Sigmoid colon (tissue), 7 donors: ENCODE measurements around the gene SLC35F6. TPM values are rescaled to one million over a fixed set of nuclear protein-coding genes. Genes with fewer than 3 reads are reported as not detected.
"Not testable (repeated sequence)": the region's sequence is repeated elsewhere in the genome, so short reads cannot be mapped to it uniquely, and the experiment has no call there.

Experiments used
- DNase-seq: peaks from one replicate; pipeline ENCODE4 v3.0.0-alpha.2; 2019
- H3K27ac ChIP-seq, 4 donors: fragments of 200-600 bp; sonication (generic); one replicate each; pipeline ENCODE4 v1.5.1; 2016 to 2019; ENCODE audit warnings: mild to moderate bottlenecking in 1 of 4
- H3K27me3 ChIP-seq, 3 donors: fragments of 200-600 bp; sonication (generic); one replicate each; pipeline ENCODE4 v1.5.1; 2019; ENCODE audit warnings: mild to moderate bottlenecking in 1 of 3
- H3K36me3 ChIP-seq, 4 donors: fragments of 200-600 bp; sonication (generic); one replicate each; pipeline ENCODE4 v1.5.1; 2016 to 2019
- H3K4me1 ChIP-seq, 4 donors: fragments of 200-600 bp; sonication (generic); one replicate each; pipeline ENCODE4 v1.5.1; 2017 to 2019
- H3K4me3 ChIP-seq, 4 donors: fragments of 200-600 bp; sonication (generic); one replicate each; pipeline ENCODE4 v1.5.1; 2017 to 2019; ENCODE audit warnings: mild to moderate bottlenecking in 2 of 4, moderate library complexity in 1 of 4
- H3K9me3 ChIP-seq, 4 donors: fragments of 200-600 bp in 3 of 4; sonication (generic) in 3 of 4; one replicate each; pipeline versions ENCODE4 v1.5.1 to v1.6.1; 2013 to 2019
- EP300 ChIP-seq, 4 donors: sonication (generic); formaldehyde crosslinking; IDR thresholded peaks; one replicate each; pipeline ENCODE4 v1.6.1; 2017; ENCODE audit warnings: antibody characterized with exemption in 4 of 4
- POLR2A ChIP-seq, 2 donors: fragments of 450-650 bp; IDR thresholded peaks; one replicate each; pipeline ENCODE4 v1.6.1; 2016; ENCODE audit warnings: antibody characterized with exemption in 2 of 2, mild to moderate bottlenecking in 2 of 2, moderate library complexity in 2 of 2
- POLR2AphosphoS5 ChIP-seq, 4 donors: sonication (generic); formaldehyde crosslinking; IDR thresholded peaks; one replicate each; pipeline ENCODE4 v1.6.1; 2017; ENCODE audit warnings: antibody characterized with exemption in 4 of 4
- WGBS, 2 donors: extraction: QIAGEN DNeasy Blood & Tissue Kit; methylation state at CpG; one replicate each; pipeline ENCODE4 v1.1.7; 2013; 5-methylcytosine and 5-hydroxymethylcytosine counted together
- intact Hi-C: fragments of 100-400 bp; cut with DNase I; formaldehyde crosslinking; loops from one replicate; pipeline ENCODE4 v1.15.1; 2023
- polyA plus RNA-seq, 3 donors: library from polyadenylated mRNA; stranded (reverse); fragments of 200-250 nt; gene quantifications; one replicate each; pipeline ENCODE4 v1.2.3, GENCODE V29; 2013
- total RNA-seq, 4 donors: library from RNA; depleted of rRNA; stranded (reverse); fragments of >200 nt; gene quantifications; one replicate each; pipeline ENCODE4 v1.1.0, GENCODE V29; 2016
- TF ChIP-seq, protein P1 (sequence below), 4 experiments: fragments of 450-650 bp in 3 of 4; fragments of 200-600 bp in 1 of 4; IDR thresholded peaks; one replicate each; pipeline ENCODE4 v1.5.1; 2016 to 2019; ENCODE audit warnings: antibody characterized with exemption in 4 of 4, mild to moderate bottlenecking in 3 of 4, moderate library complexity in 2 of 4
- donor health status: healthy with polysubstance abuse.
- donor health status: Bipolar disorder and iron deficiency.
- donor health status: healthy.

SLC35F6 gene
- total and polyA plus RNA-seq, 7 donors = 4.2 to 27.4 (median 23.1) TPM

DNA sequence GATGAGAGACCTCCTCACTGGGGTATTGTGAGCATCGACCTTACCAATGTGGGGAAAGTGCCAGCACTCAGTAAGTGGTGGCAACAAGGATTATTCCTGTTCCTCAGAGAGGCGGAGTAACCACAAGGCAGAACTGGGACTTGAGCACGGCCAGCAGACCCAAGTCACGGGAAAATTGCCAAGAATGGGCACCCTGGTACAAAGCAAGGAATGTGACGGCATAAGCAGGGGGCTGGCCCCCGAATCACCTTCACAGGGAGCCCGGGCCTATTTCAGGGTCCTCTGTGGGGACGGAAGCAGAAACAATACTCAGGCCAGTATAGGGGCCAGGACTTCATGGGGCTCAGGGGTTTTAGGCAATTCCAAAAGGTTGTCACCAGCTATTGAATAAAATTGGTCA is 47.2 kb downstream of the SLC35F6 start:
- DNase-seq = no peak
- Histone ChIP-seq H3K27me3 (peaks cover 0 to 29% (median 4%) of the 10 kb centered on the region in 3 donors), H3K4me3 (no peak overlapping the region), H3K4me1 (no peaks in the 10 kb centered on the region), H3K36me3 (no peaks in the 10 kb centered on the region), H3K27ac (no peak overlapping the region), H3K9me3 (no peaks in the 10 kb centered on the region)
- intact Hi-C loops = no loop called here
- 78 to 84% methylated on average over 8 of the region's 8 CpGs for WGBS, 2 donors
- TF ChIP-seq POLR2A (IDR thresholded peaks at IDR 0.05) = no peak
- TF ChIP-seq POLR2AphosphoS5 (IDR thresholded peaks at IDR 0.05) = no peak

DNA sequence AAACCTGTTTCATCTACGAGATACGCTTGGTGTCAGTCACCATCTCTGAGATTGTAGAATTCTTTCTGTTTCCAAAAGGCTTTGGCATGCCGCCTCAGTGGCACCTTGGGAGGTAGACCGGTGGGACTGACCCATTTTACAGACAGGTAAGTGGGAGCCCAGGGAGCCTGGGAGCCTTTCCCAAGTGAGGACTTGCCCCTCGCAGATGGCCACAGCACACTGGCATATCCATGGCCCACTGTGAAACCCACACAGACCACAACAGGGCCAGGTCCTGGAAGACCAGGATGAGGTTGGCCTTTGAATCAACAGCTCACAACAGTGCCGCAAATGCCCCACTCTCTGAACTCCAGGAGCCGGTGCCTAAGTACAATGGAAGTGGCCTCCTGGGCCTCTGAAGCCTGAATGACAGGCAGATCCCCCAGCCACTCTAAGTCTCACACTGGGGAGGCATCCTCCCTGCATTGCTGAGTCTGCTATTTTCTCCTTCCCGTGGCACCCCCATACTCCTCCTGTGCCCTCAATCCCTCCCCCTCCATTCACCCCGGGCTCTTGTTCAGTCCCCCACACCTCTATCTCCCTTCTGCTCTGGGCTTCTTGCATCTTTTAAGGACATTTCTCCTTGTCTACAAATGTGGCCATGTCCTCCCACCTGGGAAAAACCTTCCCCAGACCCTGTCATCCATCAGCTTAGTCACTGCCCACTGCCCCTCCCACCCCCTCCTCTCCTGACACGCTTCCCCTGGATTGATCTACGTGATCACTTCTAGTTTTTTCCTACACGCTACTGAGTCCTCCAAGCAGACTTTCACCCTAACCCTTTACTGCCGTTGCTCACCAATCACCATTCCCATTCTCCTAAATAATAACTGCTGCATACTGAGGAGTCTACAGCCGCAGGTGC is 48.0 kb downstream of the SLC35F6 start:
- Histone ChIP-seq H3K4me3 (no peak overlapping the region), H3K9me3 (no peaks in the 10 kb centered on the region), H3K36me3 (no peaks in the 10 kb centered on the region), H3K27me3 (peaks cover 0 to 30% (median 4%) of the 10 kb centered on the region in 3 donors), H3K27ac (no peak overlapping the region), H3K4me1 (no peaks in the 10 kb centered on the region)
- no peak for DNase-seq
- TF ChIP-seq, protein P1, sequence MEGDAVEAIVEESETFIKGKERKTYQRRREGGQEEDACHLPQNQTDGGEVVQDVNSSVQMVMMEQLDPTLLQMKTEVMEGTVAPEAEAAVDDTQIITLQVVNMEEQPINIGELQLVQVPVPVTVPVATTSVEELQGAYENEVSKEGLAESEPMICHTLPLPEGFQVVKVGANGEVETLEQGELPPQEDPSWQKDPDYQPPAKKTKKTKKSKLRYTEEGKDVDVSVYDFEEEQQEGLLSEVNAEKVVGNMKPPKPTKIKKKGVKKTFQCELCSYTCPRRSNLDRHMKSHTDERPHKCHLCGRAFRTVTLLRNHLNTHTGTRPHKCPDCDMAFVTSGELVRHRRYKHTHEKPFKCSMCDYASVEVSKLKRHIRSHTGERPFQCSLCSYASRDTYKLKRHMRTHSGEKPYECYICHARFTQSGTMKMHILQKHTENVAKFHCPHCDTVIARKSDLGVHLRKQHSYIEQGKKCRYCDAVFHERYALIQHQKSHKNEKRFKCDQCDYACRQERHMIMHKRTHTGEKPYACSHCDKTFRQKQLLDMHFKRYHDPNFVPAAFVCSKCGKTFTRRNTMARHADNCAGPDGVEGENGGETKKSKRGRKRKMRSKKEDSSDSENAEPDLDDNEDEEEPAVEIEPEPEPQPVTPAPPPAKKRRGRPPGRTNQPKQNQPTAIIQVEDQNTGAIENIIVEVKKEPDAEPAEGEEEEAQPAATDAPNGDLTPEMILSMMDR (IDR thresholded peaks at IDR 0.05) = no peak
- no peak for TF ChIP-seq POLR2AphosphoS5 (IDR thresholded peaks at IDR 0.05)
- TF ChIP-seq EP300 (IDR thresholded peaks at IDR 0.05) = no peak
- WGBS, 2 donors = 85 to 86% methylated on average over 14 of the region's 14 CpGs
- intact Hi-C loops = no loop called here

DNA sequence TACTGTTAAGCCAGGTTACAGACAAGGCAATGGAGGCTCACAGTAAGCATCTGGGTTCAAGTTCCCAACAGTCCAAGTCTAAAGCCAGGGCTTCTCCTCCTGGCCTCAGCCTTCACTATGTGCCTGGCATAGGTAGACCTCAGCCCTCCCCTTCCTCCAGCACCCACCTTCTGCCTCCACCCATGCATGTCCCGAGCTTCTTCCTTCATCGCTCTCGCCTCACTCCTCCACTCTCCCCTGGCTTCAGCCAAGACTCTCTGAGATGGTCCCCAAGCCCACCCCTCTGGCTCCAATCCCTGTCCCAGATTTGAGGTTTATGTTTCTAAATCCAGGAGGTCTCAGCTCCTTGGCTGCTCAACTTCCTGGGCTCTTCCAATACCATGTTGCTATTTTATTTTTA is 48.6 kb downstream of the SLC35F6 start:
- Histone ChIP-seq H3K4me1 (no peaks in the 10 kb centered on the region), H3K4me3 (no peak overlapping the region), H3K9me3 (no peaks in the 10 kb centered on the region), H3K27ac (no peak overlapping the region), H3K36me3 (no peaks in the 10 kb centered on the region), H3K27me3 (peaks cover 0 to 30% (median 4%) of the 10 kb centered on the region in 3 donors)
- intact Hi-C loops = no loop called here
- no peak for TF ChIP-seq POLR2AphosphoS5 (IDR thresholded peaks at IDR 0.05)
- no peak for TF ChIP-seq POLR2A (IDR thresholded peaks at IDR 0.05)
- no peak for TF ChIP-seq EP300 (IDR thresholded peaks at IDR 0.05)
- TF ChIP-seq, protein P1 (IDR thresholded peaks at IDR 0.05) = no peak
- 88 to 97% methylated on average over 3 of the region's 3 CpGs for WGBS, 2 donors
- no peak for DNase-seq

DNA sequence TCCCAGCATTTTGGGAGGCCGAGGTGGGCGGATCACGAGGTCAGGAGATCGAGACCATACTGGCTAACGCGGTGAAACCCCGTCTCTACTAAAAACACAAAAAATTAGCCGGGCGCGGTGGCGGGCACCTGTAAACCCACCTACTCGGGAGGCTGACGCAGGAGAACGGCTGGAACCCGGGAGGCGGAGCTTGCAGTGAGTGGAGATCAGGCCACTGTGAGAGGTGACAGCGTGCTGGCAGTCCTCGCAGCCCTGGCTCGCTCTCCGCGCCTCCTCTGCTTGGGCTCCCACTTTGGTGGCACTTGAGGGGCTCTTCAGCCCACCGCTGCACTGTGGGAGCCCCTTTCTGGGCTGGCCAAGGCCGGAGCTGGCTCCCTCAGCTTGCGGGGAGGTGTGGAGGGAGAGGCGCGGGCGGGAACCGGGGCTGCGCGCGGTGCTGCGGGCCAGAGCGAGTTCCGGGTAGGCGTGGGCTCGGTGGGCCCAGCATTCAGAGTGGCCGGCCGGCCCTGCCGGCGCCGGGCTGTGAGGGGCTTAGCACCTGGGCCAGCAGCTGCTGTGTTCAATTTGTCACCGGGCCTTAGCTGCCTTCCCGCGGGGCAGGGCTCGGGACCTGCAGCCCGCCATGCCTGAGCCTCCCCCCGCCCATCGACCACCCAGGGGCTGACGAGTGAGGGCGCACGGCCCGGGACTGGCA is 50.1 kb downstream of the SLC35F6 start:
- DNase-seq, intact Hi-C loops, H3K9me3 ChIP-seq, H3K36me3 ChIP-seq, H3K4me1 ChIP-seq, H3K27ac ChIP-seq, H3K4me3 ChIP-seq: not testable (repeated sequence)
- WGBS, 2 donors = 95 to 96% methylated on average over 52 of the region's 52 CpGs
- H3K27me3 ChIP-seq = peaks cover 0 to 39% (median 4%) of the 10 kb centered on the region in 3 donors

DNA sequence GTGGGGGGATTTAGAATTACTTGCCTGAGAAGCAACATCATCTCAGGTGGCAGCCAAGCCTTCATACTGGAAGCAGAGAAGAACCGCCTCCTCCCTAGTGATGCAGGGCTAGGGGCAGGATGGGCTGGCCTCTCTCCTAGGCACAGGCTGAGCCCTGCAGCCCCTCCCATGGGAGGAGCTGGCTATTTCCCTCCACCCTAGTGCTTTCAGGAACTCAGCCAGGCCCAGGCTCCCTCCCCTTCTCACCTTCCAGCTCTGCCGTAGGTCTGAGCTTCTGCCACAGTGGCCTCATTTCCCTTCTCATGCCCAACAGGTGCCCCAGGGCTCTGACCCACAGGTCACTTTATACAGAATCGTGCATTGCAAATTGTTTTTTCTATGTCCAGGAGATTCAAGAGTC is 52.8 kb downstream of the SLC35F6 start:
- Histone ChIP-seq H3K36me3 (no peaks in the 10 kb centered on the region), H3K9me3 (no peaks in the 10 kb centered on the region), H3K4me1 (no peaks in the 10 kb centered on the region), H3K4me3 (no peak overlapping the region), H3K27me3 (peaks cover 0 to 31% (median 4%) of the 10 kb centered on the region in 3 donors), H3K27ac (no peak overlapping the region)
- TF ChIP-seq EP300 (IDR thresholded peaks at IDR 0.05) = no peak
- TF ChIP-seq POLR2AphosphoS5 (IDR thresholded peaks at IDR 0.05) = no peak
- no peak for TF ChIP-seq POLR2A (IDR thresholded peaks at IDR 0.05)
- TF ChIP-seq, protein P1 (IDR thresholded peaks at IDR 0.05) = no peak
- no peak for DNase-seq
- intact Hi-C loops = no loop called here
- 14 to 56% methylated on average over 3 of the region's 3 CpGs for WGBS, 2 donors
